ENCODE results near the gene PTCRA.

DNA sequence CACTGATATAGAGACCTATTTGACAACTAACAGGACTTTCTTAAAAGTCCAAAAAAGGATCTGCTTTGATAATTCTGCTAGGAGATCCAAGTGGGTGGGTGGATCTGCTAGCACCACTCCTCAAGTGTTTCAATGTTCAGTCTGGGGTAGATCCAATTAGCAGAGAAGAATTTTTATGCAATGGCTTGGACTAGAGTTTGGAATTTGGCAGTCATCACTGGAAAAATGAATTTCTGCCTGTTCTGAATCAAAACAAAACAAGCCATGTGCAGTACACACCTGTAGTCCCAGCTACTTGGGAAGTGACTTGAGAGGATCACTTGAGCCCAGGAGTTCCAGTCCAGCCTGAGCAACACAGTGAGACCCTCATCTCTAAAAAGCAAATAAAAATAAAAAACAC is 32.1 kb downstream of the PTCRA start:
- TF ChIP-seq, protein P1, sequence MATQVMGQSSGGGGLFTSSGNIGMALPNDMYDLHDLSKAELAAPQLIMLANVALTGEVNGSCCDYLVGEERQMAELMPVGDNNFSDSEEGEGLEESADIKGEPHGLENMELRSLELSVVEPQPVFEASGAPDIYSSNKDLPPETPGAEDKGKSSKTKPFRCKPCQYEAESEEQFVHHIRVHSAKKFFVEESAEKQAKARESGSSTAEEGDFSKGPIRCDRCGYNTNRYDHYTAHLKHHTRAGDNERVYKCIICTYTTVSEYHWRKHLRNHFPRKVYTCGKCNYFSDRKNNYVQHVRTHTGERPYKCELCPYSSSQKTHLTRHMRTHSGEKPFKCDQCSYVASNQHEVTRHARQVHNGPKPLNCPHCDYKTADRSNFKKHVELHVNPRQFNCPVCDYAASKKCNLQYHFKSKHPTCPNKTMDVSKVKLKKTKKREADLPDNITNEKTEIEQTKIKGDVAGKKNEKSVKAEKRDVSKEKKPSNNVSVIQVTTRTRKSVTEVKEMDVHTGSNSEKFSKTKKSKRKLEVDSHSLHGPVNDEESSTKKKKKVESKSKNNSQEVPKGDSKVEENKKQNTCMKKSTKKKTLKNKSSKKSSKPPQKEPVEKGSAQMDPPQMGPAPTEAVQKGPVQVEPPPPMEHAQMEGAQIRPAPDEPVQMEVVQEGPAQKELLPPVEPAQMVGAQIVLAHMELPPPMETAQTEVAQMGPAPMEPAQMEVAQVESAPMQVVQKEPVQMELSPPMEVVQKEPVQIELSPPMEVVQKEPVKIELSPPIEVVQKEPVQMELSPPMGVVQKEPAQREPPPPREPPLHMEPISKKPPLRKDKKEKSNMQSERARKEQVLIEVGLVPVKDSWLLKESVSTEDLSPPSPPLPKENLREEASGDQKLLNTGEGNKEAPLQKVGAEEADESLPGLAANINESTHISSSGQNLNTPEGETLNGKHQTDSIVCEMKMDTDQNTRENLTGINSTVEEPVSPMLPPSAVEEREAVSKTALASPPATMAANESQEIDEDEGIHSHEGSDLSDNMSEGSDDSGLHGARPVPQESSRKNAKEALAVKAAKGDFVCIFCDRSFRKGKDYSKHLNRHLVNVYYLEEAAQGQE (IDR thresholded peaks at IDR 0.05; ENCODE audit: unreplicated experiment), result no peak
- TF ChIP-seq EZH2phosphoT487 (IDR thresholded peaks at IDR 0.05; ENCODE audit: unreplicated experiment), result no peak
- TF ChIP-seq, protein P2, sequence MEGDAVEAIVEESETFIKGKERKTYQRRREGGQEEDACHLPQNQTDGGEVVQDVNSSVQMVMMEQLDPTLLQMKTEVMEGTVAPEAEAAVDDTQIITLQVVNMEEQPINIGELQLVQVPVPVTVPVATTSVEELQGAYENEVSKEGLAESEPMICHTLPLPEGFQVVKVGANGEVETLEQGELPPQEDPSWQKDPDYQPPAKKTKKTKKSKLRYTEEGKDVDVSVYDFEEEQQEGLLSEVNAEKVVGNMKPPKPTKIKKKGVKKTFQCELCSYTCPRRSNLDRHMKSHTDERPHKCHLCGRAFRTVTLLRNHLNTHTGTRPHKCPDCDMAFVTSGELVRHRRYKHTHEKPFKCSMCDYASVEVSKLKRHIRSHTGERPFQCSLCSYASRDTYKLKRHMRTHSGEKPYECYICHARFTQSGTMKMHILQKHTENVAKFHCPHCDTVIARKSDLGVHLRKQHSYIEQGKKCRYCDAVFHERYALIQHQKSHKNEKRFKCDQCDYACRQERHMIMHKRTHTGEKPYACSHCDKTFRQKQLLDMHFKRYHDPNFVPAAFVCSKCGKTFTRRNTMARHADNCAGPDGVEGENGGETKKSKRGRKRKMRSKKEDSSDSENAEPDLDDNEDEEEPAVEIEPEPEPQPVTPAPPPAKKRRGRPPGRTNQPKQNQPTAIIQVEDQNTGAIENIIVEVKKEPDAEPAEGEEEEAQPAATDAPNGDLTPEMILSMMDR (conservative IDR thresholded peaks at IDR 0.05; ENCODE audit: low read depth in 2 of 2), result no peak
- TF ChIP-seq STAT1 (IDR thresholded peaks at IDR 0.05; ENCODE audit: unreplicated experiment), result no peak
- no peak for TF ChIP-seq EZH2 (IDR thresholded peaks at IDR 0.05; ENCODE audit: low read depth, unreplicated experiment)
- no peak for TF ChIP-seq ETS1 (IDR thresholded peaks at IDR 0.05)
- no peak for TF ChIP-seq POLR2AphosphoS5 (IDR thresholded peaks at IDR 0.05; ENCODE audit: low read depth)
- no peak for TF ChIP-seq CREB1 (CRISPR knock-in tag; IDR thresholded peaks at IDR 0.05; ENCODE audit: low read depth)
- TF ChIP-seq ZNF114 (CRISPR knock-in tag; IDR thresholded peaks at IDR 0.05), result no peak
- TF ChIP-seq NANOG (IDR thresholded peaks at IDR 0.05; ENCODE audit: borderline replicate concordance), result no peak
- TF ChIP-seq JUNB (IDR thresholded peaks at IDR 0.05; ENCODE audit: unreplicated experiment), result no peak
- TF ChIP-seq ZNF331 (CRISPR knock-in tag; IDR thresholded peaks at IDR 0.05; ENCODE audit: low read depth), result no peak
